Esophagus muscularis mucosa (tissue), 3 donors: ENCODE results near the gene CCDC40.

Experiments used
- CTCF ChIP-seq, 3 experiments: fragments of 200-600 bp in 2 of 3; fragments of 450-650 bp in 1 of 3; sonication (generic) in 2 of 3; IDR thresholded peaks; one replicate each; pipeline ENCODE4 v1.5.1; 2017 to 2019; ENCODE audit warnings: antibody characterized with exemption in 3 of 3, mild to moderate bottlenecking in 2 of 3, moderate library complexity in 1 of 3
- POLR2AphosphoS5 ChIP-seq, 2 donors: sonication (generic); formaldehyde crosslinking; IDR thresholded peaks; one replicate each; pipeline ENCODE4 v1.6.1; 2017; ENCODE audit warnings: antibody characterized with exemption in 2 of 2

- TF ChIP-seq CTCF (IDR thresholded peaks at IDR 0.05) (no peak), POLR2AphosphoS5 (IDR thresholded peaks at IDR 0.05) (no peak)
These were observed 26.1 kb upstream of the CCDC40 start for GRCh38 chr17:80010283-80010858.
